HEK293T (cell line): ENCODE data around the gene RORB.

ENCODE experiments used
- CTBP1 ChIP-seq: fragments of 450-650 bp; IDR thresholded peaks from 2 replicates; pipeline ENCODE4 v1.6.1; 2016; ENCODE audit warnings: borderline replicate concordance
- ZNF384 ChIP-seq: fragments of 450-650 bp; IDR thresholded peaks from 2 replicates; pipeline ENCODE4 v1.6.1; 2016

DNA sequence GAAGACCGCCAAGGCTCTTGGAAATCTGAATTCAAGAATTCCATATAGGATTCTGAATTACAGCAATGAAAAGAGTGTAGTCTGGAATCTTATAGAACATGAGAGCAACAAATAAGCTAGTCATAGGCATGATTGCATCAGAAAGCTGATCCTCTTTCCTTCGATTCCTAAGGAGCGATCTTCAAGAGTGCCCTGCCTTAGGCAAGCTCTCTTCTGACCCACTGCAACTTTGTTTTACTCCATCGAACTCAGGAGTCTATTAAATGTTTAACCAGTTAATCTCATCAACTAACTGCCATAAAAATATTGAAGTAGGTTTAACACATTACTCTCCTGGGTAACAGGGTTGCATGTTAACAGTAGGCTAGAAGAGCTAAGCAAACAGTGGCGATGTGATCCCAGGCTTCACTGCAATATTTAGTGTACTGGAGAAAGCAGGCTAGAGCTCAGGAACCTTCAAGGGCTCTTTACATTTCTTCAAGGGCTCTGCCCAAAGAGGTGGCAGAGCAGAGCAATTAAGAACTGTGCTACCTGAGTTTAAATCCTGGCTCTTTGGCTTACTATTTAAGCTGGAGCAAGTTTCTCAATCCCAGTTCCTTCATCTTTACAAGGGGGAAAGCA is 146.3 kb downstream of the RORB start:
- TF ChIP-seq ZNF384 (no peak), CTBP1 (no peak)
